HEK293 (cell line): ENCODE measurements around the gene PDLIM4.

ENCODE experiments used
- CTCF ChIA-PET: fragments of 350-600 bp; formaldehyde crosslinking; extraction: SDS; loops from one replicate; lab custom pipeline; 2021; ENCODE audit warnings: antibody characterized with exemption; lab: Yijun Ruan, JAX
- POLR2A ChIA-PET: fragments of 300-600 bp; formaldehyde crosslinking; extraction: SDS; loops from one replicate; lab custom pipeline; 2020; ENCODE audit warnings: antibody characterized with exemption, inconsistent platforms; lab: Yijun Ruan, JAX
- H3K27ac ChIP-seq: fragments of 200-500 bp; sonication (Bioruptor generic); 2 replicates; pipeline ENCODE4 v1.5.1; 2014; ENCODE audit warnings: low read depth, low read length, control low read depth, inconsistent platforms; ENCODE audit errors: extremely low read depth
- H3K36me3 ChIP-seq, 2 experiments: fragments of 200-500 bp in 1 of 2; sonication (Bioruptor generic) in 1 of 2; 1 replicate in 1 of 2; 2 replicates in 1 of 2; pipeline ENCODE4 v1.5.1; 2014 to 2017; ENCODE audit warnings: inconsistent platforms in 2 of 2, low read length in 2 of 2; ENCODE audit not compliant: control insufficient read depth in 2 of 2, insufficient read depth in 1 of 2
- H3K4me1 ChIP-seq: fragments of 200-500 bp; sonication (Bioruptor generic); 2 replicates; pipeline ENCODE4 v1.5.1; 2014; ENCODE audit warnings: mild to moderate bottlenecking, low read length, inconsistent platforms; ENCODE audit not compliant: control insufficient read depth, insufficient read depth
- H3K4me3 ChIP-seq: 2 replicates; pipeline ENCODE4 v1.5.1; 2011; ENCODE audit warnings: low read depth, mild to moderate bottlenecking, control low read depth, low read length, moderate library complexity
- H3K9me3 ChIP-seq: fragments of 200-500 bp; sonication (Bioruptor generic); 2 replicates; pipeline ENCODE4 v1.5.1; 2014; ENCODE audit warnings: low read depth, low read length, inconsistent platforms; ENCODE audit not compliant: control insufficient read depth, insufficient read depth
- GLI2 ChIP-seq: fragments of 450-650 bp; formaldehyde crosslinking; IDR thresholded peaks from 2 replicates; pipeline ENCODE4; 2017; ENCODE audit warnings: missing biosample characterization, missing genetic modification characterization, low read depth, borderline replicate concordance
- KLF10 ChIP-seq: fragments of 450-650 bp; IDR thresholded peaks from 2 replicates; pipeline ENCODE4 v1.5.1; 2018; ENCODE audit warnings: missing biosample characterization, mild to moderate bottlenecking, missing genetic modification characterization
- SCRT2 ChIP-seq: fragments of 450-650 bp; formaldehyde crosslinking; IDR thresholded peaks from 2 replicates; pipeline ENCODE4 v1.5.1; 2016; ENCODE audit warnings: missing biosample characterization, missing genetic modification characterization
- YY2 ChIP-seq: fragments of 450-650 bp; formaldehyde crosslinking; IDR thresholded peaks from 2 replicates; pipeline ENCODE4 v1.5.1; 2016; ENCODE audit warnings: missing biosample characterization, missing genetic modification characterization
- ZBTB48 ChIP-seq: fragments of 450-650 bp; formaldehyde crosslinking; IDR thresholded peaks from 2 replicates; pipeline ENCODE4 v1.5.1; 2016; ENCODE audit warnings: missing biosample characterization, missing genetic modification characterization
- ZNF174 ChIP-seq: fragments of 450-650 bp; formaldehyde crosslinking; IDR thresholded peaks from 2 replicates; pipeline ENCODE4 v1.5.0; 2017; ENCODE audit warnings: missing biosample characterization, mild to moderate bottlenecking, missing genetic modification characterization
- ZNF23 ChIP-seq: fragments of 450-650 bp; formaldehyde crosslinking; IDR thresholded peaks from 2 replicates; pipeline ENCODE4 v1.5.1; 2016; ENCODE audit warnings: missing biosample characterization, missing genetic modification characterization, borderline replicate concordance
- ZNF350 ChIP-seq: fragments of 450-650 bp; formaldehyde crosslinking; IDR thresholded peaks from 2 replicates; pipeline ENCODE4 v1.5.0; 2017; ENCODE audit warnings: missing biosample characterization, mild to moderate bottlenecking, missing genetic modification characterization
- ZNF391 ChIP-seq: fragments of 450-650 bp; formaldehyde crosslinking; IDR thresholded peaks from 2 replicates; pipeline ENCODE4 v1.5.1; 2016; ENCODE audit warnings: low read depth, missing biosample characterization, missing genetic modification characterization, borderline replicate concordance
- ZNF426 ChIP-seq: fragments of 450-650 bp; formaldehyde crosslinking; IDR thresholded peaks from 2 replicates; pipeline ENCODE4 v1.5.1; 2017; ENCODE audit warnings: missing biosample characterization, missing genetic modification characterization, mild to moderate bottlenecking, inconsistent platforms, moderate library complexity
- ZNF501 ChIP-seq: fragments of 450-650 bp; formaldehyde crosslinking; IDR thresholded peaks from 2 replicates; pipeline ENCODE4 v1.5.1; 2016; ENCODE audit warnings: missing biosample characterization, missing genetic modification characterization
- ZNF514 ChIP-seq: fragments of 450-650 bp; formaldehyde crosslinking; IDR thresholded peaks from 2 replicates; pipeline ENCODE4 v1.5.1; 2016; ENCODE audit warnings: missing biosample characterization, missing genetic modification characterization
- ZNF785 ChIP-seq: fragments of 450-650 bp; formaldehyde crosslinking; IDR thresholded peaks from 2 replicates; pipeline ENCODE4 v1.5.1; 2016; ENCODE audit warnings: missing biosample characterization, missing genetic modification characterization
- ZNF792 ChIP-seq: fragments of 450-650 bp; formaldehyde crosslinking; IDR thresholded peaks from 2 replicates; pipeline ENCODE4 v1.5.1; 2016; ENCODE audit warnings: missing biosample characterization, missing genetic modification characterization
- ZSCAN30 ChIP-seq: fragments of 450-650 bp; IDR thresholded peaks from 2 replicates; pipeline ENCODE4 v1.5.1; 2018; ENCODE audit warnings: missing biosample characterization, mild to moderate bottlenecking, missing genetic modification characterization, moderate library complexity
- TF ChIP-seq, protein P1 (sequence below): fragments of 450-650 bp; formaldehyde crosslinking; IDR thresholded peaks from 2 replicates; pipeline ENCODE4 v1.5.0; 2017; ENCODE audit warnings: missing biosample characterization, missing genetic modification characterization, borderline replicate concordance
- TF ChIP-seq, protein P2 (sequence below): fragments of 450-650 bp; formaldehyde crosslinking; IDR thresholded peaks from 2 replicates; pipeline ENCODE4 v1.5.1; 2016; ENCODE audit warnings: missing biosample characterization, missing genetic modification characterization
- TF ChIP-seq, protein P3 (sequence below): fragments of 450-650 bp; formaldehyde crosslinking; IDR thresholded peaks from 2 replicates; pipeline ENCODE4 v1.5.1; 2016; ENCODE audit warnings: missing biosample characterization, missing genetic modification characterization
- TF ChIP-seq, protein P4 (sequence below): fragments of 450-650 bp; formaldehyde crosslinking; IDR thresholded peaks from 2 replicates; pipeline ENCODE4 v1.5.1; 2016; ENCODE audit warnings: missing biosample characterization, missing genetic modification characterization

PDLIM4 gene

DNA sequence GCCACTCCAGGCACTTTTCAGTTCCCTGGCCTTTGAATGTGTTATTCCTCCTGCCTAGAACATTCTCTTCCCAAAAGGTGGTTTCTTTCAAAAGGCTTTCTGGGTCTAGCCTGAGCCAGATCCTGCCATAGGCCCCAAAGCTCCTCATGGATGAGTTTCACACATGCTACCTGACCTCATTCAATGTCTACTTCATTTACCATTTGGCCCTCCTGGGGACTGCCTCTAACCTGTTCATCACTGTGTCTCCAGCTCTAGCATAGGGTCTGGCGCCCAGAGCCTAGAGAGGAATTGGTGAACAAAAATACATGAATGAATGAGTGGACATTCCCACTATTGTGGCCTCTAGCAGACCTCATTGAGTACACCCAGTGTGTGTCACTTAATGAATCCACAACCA lies 24.4 kb upstream of the PDLIM4 start (continued):
- TF ChIP-seq, protein P1, sequence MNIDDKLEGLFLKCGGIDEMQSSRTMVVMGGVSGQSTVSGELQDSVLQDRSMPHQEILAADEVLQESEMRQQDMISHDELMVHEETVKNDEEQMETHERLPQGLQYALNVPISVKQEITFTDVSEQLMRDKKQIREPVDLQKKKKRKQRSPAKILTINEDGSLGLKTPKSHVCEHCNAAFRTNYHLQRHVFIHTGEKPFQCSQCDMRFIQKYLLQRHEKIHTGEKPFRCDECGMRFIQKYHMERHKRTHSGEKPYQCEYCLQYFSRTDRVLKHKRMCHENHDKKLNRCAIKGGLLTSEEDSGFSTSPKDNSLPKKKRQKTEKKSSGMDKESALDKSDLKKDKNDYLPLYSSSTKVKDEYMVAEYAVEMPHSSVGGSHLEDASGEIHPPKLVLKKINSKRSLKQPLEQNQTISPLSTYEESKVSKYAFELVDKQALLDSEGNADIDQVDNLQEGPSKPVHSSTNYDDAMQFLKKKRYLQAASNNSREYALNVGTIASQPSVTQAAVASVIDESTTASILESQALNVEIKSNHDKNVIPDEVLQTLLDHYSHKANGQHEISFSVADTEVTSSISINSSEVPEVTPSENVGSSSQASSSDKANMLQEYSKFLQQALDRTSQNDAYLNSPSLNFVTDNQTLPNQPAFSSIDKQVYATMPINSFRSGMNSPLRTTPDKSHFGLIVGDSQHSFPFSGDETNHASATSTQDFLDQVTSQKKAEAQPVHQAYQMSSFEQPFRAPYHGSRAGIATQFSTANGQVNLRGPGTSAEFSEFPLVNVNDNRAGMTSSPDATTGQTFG = no peak
- TF ChIP-seq KLF10 (tag by site-specific recombination) = no peak
- no peak for TF ChIP-seq ZSCAN30 (tag by site-specific recombination)
- no peak for TF ChIP-seq ZNF785 (tag by site-specific recombination)

DNA sequence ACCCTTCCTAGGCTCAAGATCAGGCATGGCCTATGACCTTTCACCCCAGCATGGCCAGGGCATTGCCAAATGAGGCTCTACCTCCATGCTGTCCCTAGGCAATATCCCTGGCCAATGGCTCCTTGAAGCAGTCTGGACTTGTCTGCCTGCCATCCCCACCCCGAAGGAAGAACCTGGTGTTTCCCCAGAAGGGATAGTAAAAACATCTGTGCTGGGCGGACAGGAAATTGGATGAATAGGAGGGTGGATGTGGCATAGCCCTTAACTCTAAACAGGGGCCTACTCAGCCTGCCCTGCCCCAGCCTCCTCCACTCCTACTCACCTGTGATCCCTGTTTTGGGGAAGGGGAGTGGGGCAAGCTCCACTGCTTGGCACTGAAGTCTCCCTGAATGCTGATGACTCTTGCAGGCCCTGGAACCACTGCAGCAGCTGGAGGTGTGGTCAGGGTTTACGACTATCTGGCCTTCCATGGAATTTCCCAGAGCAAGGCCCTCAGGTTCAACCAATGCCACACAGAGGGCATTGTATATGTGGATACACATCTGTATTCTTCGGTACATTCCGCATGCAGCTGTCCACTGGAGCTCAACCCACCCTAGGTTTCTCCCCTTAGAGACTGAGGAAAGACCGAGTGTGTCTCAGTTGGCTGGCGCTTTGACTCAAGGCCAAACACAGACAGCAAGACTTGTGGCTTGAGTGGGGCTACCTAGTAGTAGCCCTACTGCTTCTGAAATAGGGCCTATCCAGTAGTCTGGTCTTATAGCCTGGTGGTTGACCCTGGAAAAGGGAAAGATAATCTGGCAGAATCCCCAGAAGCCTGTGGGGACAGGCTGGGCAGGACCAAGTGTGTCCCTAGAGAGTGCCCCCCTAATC lies 23.4 kb upstream of the PDLIM4 start:
- Histone ChIP-seq H3K27ac (no peak overlapping the region), H3K9me3 (no peaks in the 10 kb centered on the region), H3K4me1 (no peaks in the 10 kb centered on the region)
- ChIA-PET POLR2A (no interaction called here), CTCF (interaction anchor here (0.6 to 1.0 kb wide), 2 partner anchors 8 to 31 kb away, joined by 3 to 4 read pairs; no protein-coding TSS in a partner anchor)
- TF ChIP-seq SCRT2 (tag by site-specific recombination) (no peak), GLI2 (tag by site-specific recombination) (no peak), ZNF174 (tag by site-specific recombination) (no peak), YY2 (no peak), ZNF501 (no peak), ZBTB48 (tag by site-specific recombination) (no peak), ZNF426 (tag by site-specific recombination) (no peak), ZNF23 (tag by site-specific recombination) (no peak), ZNF792 (tag by site-specific recombination) (no peak), ZNF350 (tag by site-specific recombination) (no peak), ZNF391 (tag by site-specific recombination) (no peak), ZNF514 (no peak)
- TF ChIP-seq, protein P2, sequence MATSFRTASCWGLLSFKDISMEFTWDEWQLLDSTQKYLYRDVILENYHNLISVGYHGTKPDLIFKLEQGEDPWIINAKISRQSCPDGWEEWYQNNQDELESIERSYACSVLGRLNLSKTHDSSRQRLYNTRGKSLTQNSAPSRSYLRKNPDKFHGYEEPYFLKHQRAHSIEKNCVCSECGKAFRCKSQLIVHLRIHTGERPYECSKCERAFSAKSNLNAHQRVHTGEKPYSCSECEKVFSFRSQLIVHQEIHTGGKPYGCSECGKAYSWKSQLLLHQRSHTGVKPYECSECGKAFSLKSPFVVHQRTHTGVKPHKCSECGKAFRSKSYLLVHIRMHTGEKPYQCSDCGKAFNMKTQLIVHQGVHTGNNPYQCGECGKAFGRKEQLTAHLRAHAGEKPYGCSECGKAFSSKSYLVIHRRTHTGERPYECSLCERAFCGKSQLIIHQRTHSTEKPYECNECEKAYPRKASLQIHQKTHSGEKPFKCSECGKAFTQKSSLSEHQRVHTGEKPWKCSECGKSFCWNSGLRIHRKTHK = no peak
- TF ChIP-seq, protein P3, sequence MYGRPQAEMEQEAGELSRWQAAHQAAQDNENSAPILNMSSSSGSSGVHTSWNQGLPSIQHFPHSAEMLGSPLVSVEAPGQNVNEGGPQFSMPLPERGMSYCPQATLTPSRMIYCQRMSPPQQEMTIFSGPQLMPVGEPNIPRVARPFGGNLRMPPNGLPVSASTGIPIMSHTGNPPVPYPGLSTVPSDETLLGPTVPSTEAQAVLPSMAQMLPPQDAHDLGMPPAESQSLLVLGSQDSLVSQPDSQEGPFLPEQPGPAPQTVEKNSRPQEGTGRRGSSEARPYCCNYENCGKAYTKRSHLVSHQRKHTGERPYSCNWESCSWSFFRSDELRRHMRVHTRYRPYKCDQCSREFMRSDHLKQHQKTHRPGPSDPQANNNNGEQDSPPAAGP (tag by site-specific recombination) = no peak
- TF ChIP-seq, protein P4, sequence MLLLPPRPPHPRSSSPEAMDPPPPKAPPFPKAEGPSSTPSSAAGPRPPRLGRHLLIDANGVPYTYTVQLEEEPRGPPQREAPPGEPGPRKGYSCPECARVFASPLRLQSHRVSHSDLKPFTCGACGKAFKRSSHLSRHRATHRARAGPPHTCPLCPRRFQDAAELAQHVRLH (tag by site-specific recombination) = no peak
- TF ChIP-seq, all 188 proteins: peak for 0
- no peak overlapping the region for H3K4me3 ChIP-seq
- H3K36me3 ChIP-seq = no peaks in the 10 kb centered on the region
